ENCODE measurements around the gene P3H2.

The P3H2 gene

DNA sequence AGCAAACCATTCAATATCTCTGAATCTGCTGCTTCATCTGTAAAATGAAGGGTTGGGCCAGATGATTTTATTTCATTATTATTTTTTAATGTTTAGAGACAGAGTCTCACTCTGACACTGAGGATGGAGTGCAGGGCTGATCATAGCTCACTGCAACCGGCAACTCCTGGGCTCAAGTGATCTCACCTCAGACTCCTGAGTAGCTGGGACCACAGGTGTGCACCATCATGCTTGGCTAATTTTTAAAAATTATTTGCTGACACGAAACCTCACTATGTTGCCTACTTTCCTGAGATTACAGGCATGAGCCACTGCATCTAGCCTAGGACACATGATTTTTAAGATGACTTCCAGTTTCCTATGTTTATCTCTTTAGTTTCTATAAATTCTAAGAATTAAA is 105.8 kb downstream of the P3H2 start:
- no peaks in the 10 kb centered on the region for H3K27me3 Mint-ChIP-seq (ENCODE audit: low read depth)
- peak overlapping the region; percentile 76 to 89 (median 81) for H3K27ac Mint-ChIP-seq
- H3K4me1 Mint-ChIP-seq = peaks cover 83% of the 10 kb centered on the region
- H3K36me3 Mint-ChIP-seq (ENCODE audit: low read depth) = peaks cover 8% of the 10 kb centered on the region
- TF ChIP-seq, protein P1, sequence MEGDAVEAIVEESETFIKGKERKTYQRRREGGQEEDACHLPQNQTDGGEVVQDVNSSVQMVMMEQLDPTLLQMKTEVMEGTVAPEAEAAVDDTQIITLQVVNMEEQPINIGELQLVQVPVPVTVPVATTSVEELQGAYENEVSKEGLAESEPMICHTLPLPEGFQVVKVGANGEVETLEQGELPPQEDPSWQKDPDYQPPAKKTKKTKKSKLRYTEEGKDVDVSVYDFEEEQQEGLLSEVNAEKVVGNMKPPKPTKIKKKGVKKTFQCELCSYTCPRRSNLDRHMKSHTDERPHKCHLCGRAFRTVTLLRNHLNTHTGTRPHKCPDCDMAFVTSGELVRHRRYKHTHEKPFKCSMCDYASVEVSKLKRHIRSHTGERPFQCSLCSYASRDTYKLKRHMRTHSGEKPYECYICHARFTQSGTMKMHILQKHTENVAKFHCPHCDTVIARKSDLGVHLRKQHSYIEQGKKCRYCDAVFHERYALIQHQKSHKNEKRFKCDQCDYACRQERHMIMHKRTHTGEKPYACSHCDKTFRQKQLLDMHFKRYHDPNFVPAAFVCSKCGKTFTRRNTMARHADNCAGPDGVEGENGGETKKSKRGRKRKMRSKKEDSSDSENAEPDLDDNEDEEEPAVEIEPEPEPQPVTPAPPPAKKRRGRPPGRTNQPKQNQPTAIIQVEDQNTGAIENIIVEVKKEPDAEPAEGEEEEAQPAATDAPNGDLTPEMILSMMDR (IDR thresholded peaks at IDR 0.05; ENCODE audit: unreplicated experiment in 3 of 3) = no peak
- H3K9me3 Mint-ChIP-seq = no peaks in the 10 kb centered on the region
- no peak overlapping the region for H3K4me3 Mint-ChIP-seq

DNA sequence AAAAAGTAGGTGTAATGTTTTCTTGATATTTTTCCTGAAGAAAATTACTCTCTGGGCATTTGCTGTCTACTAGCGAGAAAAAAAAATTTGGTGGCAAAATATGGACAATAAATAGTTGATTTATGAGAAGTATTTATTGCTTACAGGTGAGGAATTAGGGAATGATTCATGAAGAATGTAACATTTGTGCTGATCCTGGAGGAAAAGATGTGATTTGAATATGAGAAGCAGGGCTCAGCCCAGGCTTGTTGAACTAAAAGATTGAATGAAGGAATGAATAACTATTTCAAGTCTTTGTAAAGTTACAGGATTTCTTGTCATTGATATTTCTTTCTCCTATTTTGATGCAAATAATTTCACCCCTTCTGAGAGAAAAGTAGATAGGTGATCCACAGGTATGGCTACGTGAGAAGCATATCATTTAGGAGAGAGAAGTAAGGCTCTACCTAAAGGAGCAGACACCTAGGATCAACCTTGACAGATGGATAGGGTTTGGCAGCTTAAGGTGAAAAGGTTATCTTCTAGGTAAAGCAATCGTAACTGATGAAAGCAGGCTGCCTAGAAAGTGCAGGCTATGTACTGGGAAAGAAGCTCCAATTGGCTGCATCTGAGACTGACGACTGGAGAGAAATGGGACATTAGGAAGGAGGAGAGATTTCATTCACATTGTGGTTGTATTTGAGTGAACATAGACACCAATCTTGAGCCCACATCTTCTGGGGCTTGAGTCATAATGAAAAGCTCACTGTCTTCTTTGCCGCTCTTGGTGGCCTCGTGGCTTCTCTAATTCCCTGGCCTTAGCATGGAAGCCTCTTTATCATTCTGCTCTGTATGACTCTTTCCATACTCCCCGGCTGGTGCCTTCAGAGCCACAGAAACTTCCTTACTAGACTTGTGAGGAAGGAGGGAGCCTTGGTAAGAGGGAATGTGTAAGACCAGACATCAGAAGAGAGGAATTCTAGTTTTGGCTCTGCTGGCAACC is 106.5 kb downstream of the P3H2 start:
- Mint-ChIP-seq H3K27ac (peak overlapping the region; percentile 76 to 89 (median 81)), H3K4me1 (peaks cover 83% of the 10 kb centered on the region), H3K27me3 (ENCODE audit: low read depth) (no peaks in the 10 kb centered on the region), H3K9me3 (no peaks in the 10 kb centered on the region), H3K4me3 (no peak overlapping the region), H3K36me3 (ENCODE audit: low read depth) (peaks cover 8% of the 10 kb centered on the region)
- TF ChIP-seq, protein P1 (IDR thresholded peaks at IDR 0.05; ENCODE audit: unreplicated experiment in 3 of 3) = no peak

DNA sequence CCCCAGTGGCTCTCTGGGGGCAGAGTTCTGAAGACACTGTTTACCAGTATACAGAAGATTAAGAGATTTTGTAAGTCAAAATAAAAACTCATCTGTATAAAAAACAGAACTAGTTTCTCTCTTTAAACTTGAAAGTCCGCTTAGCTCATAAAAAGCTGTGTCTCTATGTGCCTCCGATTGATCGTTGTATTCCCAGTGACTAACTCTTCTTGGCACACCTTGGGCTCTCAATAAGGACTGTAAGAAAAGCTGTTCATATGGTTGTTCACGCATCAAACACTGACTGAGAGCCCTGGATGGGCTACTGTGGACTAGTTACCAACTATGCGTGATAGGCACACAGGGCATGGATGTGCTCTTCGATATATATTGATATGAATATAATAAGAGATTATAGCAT is 107.9 kb downstream of the P3H2 start:
- H3K9me3 Mint-ChIP-seq = no peaks in the 10 kb centered on the region
- peaks cover 14% of the 10 kb centered on the region for H3K36me3 Mint-ChIP-seq (ENCODE audit: low read depth)
- H3K27me3 Mint-ChIP-seq (ENCODE audit: low read depth) = no peaks in the 10 kb centered on the region
- H3K27ac Mint-ChIP-seq = peak overlapping the region; percentile 76 to 89 (median 88)
- H3K4me1 Mint-ChIP-seq = peaks cover 88% of the 10 kb centered on the region
- no peak overlapping the region for H3K4me3 Mint-ChIP-seq
- TF ChIP-seq, protein P1 (IDR thresholded peaks at IDR 0.05; ENCODE audit: unreplicated experiment in 3 of 3) = no peak

DNA sequence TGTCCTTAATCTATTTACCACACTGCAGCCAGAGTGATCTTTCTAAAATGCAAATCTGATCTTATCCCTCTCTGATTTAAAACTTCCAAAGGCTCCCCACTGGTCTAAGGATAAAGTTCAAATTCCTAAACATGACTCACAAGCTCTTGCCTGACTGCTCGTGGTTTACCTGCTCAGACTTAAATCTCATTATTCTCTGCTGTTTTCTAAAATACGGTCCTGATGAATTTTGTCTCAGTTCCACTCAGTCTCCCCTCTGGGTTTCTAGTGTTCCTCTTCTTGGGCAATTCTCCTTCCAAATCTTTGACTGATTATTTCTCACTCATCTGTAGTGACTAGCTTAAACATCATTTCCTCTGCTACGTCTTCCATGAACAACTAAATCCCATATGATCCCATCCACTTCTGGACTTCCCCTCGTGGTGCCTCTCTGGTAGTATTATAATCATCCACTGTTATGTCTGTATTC is 108.3 kb downstream of the P3H2 start:
- Mint-ChIP-seq H3K9me3 (no peaks in the 10 kb centered on the region), H3K27ac (peak overlapping the region; percentile 76 to 89 (median 88)), H3K4me1 (peaks cover 86% of the 10 kb centered on the region), H3K27me3 (ENCODE audit: low read depth) (no peaks in the 10 kb centered on the region), H3K4me3 (peak overlapping the region in 2 of 3 experiments; percentile 0 to 20), H3K36me3 (ENCODE audit: low read depth) (peaks cover 14% of the 10 kb centered on the region)
- TF ChIP-seq, protein P1 (IDR thresholded peaks at IDR 0.05; ENCODE audit: unreplicated experiment in 3 of 3) = peak in 1 of 3 experiments; percentile 9

DNA sequence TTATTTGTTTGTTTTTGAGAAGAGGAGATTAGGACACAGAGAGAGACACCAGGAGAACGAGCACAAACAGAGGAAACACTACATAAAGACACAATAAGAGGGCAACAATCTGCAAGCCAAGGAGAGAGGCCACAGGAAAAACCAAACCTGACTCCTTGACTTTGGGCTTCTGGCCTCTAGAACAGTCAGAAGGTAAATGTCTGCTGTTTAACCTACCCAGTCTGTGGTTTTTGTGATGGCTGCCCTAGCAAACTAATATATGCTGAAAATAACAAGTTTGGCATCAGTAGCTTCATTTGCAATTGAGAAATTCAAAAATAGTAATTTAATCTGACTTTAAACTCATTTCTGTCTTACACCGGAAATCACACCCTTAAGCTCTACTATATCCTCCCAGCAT is 110.2 kb downstream of the P3H2 start:
- Mint-ChIP-seq H3K27ac (peak overlapping the region; percentile 69 to 88 (median 71)), H3K9me3 (no peaks in the 10 kb centered on the region), H3K27me3 (ENCODE audit: low read depth) (no peaks in the 10 kb centered on the region), H3K4me1 (peaks cover 89% of the 10 kb centered on the region), H3K36me3 (ENCODE audit: low read depth) (peaks cover 9% of the 10 kb centered on the region), H3K4me3 (no peak overlapping the region)
- TF ChIP-seq, protein P1 (IDR thresholded peaks at IDR 0.05; ENCODE audit: unreplicated experiment in 3 of 3) = no peak
